ENCODE results near the gene EFNA5. TPM values are rescaled to one million over a fixed set of nuclear protein-coding genes. Genes with fewer than 3 reads are reported as not detected.

EFNA5 gene
- total and polyA plus RNA-seq, 10 of the 15 experiments (the other 5 are each of a cell fraction or from before 2014, with no cell fraction given): 0.19 to 12.6 (median 3.9) TPM

DNA sequence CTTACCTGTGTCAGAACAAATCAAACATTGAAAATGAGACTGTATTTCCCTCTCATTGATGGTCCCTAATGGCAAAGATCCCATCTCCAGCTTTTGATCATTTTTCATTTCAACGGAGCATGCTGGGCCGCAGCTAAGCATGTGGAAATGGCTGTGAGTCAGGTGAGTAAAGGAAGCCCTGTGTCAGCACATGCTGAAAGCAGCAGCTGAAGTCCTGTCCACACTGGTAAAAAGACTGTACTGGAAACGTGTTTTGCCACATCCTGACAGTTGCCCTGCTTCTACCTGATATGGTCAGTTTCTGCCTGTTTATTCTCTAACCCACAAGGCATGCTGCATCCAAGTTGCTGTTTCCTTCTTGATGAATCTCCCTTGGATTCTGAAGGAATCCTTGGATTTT, 330.1 kb downstream of the EFNA5 start (continued):
- TF ChIP-seq PBX3 (IDR thresholded peaks at IDR 0.05; ENCODE audit: insufficient replicate concordance, low read depth, low read length) (no peak), IRF4 (IDR thresholded peaks at IDR 0.05; ENCODE audit: low read depth, low read length) (no peak)
- TF ChIP-seq, protein P1, sequence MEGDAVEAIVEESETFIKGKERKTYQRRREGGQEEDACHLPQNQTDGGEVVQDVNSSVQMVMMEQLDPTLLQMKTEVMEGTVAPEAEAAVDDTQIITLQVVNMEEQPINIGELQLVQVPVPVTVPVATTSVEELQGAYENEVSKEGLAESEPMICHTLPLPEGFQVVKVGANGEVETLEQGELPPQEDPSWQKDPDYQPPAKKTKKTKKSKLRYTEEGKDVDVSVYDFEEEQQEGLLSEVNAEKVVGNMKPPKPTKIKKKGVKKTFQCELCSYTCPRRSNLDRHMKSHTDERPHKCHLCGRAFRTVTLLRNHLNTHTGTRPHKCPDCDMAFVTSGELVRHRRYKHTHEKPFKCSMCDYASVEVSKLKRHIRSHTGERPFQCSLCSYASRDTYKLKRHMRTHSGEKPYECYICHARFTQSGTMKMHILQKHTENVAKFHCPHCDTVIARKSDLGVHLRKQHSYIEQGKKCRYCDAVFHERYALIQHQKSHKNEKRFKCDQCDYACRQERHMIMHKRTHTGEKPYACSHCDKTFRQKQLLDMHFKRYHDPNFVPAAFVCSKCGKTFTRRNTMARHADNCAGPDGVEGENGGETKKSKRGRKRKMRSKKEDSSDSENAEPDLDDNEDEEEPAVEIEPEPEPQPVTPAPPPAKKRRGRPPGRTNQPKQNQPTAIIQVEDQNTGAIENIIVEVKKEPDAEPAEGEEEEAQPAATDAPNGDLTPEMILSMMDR (IDR thresholded peaks at IDR 0.05 in 2 of 3, conservative IDR thresholded peaks at IDR 0.05 in 1 of 3; ENCODE audit: control insufficient read depth in 2 of 3, extremely low read depth in 1 of 3, insufficient read depth in 1 of 3, low read depth in 3 of 3, low read length in 3 of 3): no peak

DNA sequence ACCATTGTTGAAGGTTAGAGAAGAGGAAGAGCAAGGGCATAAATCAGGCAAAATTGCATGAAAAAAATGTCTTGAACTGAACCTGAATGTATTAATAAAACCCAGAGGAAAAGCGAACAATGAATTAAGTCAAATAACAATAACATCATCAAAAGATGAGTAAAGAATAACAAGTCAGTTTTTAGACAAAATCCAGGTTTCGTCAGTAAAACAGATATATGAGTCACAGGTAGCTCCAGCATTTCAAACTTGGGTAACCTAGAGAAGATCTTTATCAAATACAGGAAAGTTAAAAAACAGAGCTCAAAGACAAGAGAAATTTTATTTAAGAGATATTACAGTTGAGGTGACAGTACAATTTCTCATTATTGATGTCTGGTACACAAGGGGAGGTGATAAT, 332.4 kb downstream of the EFNA5 start:
- POLR2A ChIA-PET: interaction anchor here (1.1 kb wide), 1 partner anchor 10 kb away, joined by 5 read pairs; no protein-coding TSS in a partner anchor
- no peak overlapping the region for H3K4me3 ChIP-seq
- RAD21 ChIA-PET (ENCODE audit: unreplicated experiment): no interaction called here
- CTCF ChIA-PET: interaction anchor here (1.5 to 1.6 kb wide), 2 partner anchors 12 kb away, joined by 5 to 6 read pairs; no protein-coding TSS in a partner anchor
- H3K9me3 ChIP-seq (replicated peaks; ENCODE audit: control insufficient read depth, insufficient read depth, low read length): no peaks in the 10 kb centered on the region
- H3K4me2 ChIP-seq (ENCODE audit: control insufficient read depth, insufficient read depth): no peak overlapping the region
- SMC1A ChIA-PET (ENCODE audit: uncharacterized antibody, unreplicated experiment): interaction anchor here (0.7 to 1.9 kb wide), 9 partner anchors 9 to 75 kb away, joined by 3 to 5 read pairs (median 3); no protein-coding TSS in a partner anchor
- no TSS peak for BruUV-seq (replicated peaks)
- in situ Hi-C loops (cut with MboI) (no loop called here), intact Hi-C loops (cut with micrococcal nuclease; ENCODE audit: unreplicated experiment) (no loop called here)
- H2AFZ ChIP-seq (ENCODE audit: control insufficient read depth, low read depth, low read length): no peak overlapping the region
- no peak overlapping the region for H3K27ac ChIP-seq (ENCODE audit: control insufficient read depth, insufficient read depth)
- no peaks in the 10 kb centered on the region for H3K36me3 ChIP-seq (ENCODE audit: control insufficient read depth in 2 of 2, insufficient read depth in 2 of 2, low read length in 1 of 2)
- H3K79me2 ChIP-seq (ENCODE audit: control insufficient read depth, insufficient read depth, low read length): no peaks in the 10 kb centered on the region
- H4K20me1 ChIP-seq (ENCODE audit: control insufficient read depth, insufficient read depth): no peaks in the 10 kb centered on the region
- no peaks in the 10 kb centered on the region for H3K4me1 ChIP-seq (ENCODE audit: control insufficient read depth, insufficient read depth, low read length)
- no peak for TF ChIP-seq NKRF (conservative IDR thresholded peaks at IDR 0.05)
- TF ChIP-seq CBFB (IDR thresholded peaks at IDR 0.05; ENCODE audit: low read depth): no peak
- no peak for TF ChIP-seq FOXK2 (IDR thresholded peaks at IDR 0.05)
- TF ChIP-seq RUNX3 (IDR thresholded peaks at IDR 0.05; ENCODE audit: low read length): no peak
- no peak for TF ChIP-seq NBN (IDR thresholded peaks at IDR 0.05)
- no peak overlapping the region for H3K9ac ChIP-seq (ENCODE audit: control insufficient read depth, insufficient read depth, low read length)
- H3K27me3 ChIP-seq (replicated peaks in 1 of 2; ENCODE audit: control insufficient read depth in 2 of 2, insufficient read depth in 2 of 2, low read length in 1 of 2): no peaks in the 10 kb centered on the region
- FAIRE-seq: no peak
- no peak for ATAC-seq
- DNase-seq (ENCODE audit: low read depth, low spot score): no peak
- WGBS (ENCODE audit: insufficient coverage, insufficient replicate concordance, low lambda C conversion rate, missing lambda C conversion rate): 79% methylated on average over 2 of the region's 2 CpGs
